ENCODE data around the gene ATP2C2.

ATP2C2 gene

GRCh38 chr16:84451781-84452180 is 83.4 kb downstream of the ATP2C2 start:
- DNase-seq (ENCODE audit: low read depth) = no peak

- DNase-seq (ENCODE audit: low read depth) = no peak
Measured at GRCh38 chr16:84453061-84453752, 84.9 kb downstream of the ATP2C2 start.

DNA sequence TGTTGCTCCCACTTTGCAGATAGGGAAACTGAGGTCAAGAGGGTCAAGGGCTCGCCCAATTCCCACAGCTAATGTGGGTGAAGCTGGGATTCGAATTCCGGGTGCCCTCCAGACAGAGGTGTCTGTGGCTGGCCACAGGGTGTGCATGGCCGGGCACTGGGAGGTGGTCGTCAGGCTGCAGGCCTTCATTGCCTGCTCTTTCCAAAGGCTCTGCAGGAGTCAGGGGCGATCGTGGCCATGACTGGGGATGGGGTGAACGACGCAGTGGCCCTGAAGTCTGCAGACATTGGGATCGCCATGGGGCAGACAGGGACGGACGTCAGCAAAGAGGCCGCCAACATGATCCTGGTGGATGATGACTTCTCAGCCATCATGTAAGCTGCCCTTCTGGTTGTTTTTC is 86.3 kb downstream of the ATP2C2 start:
- no peak for DNase-seq (ENCODE audit: low read depth)

GRCh38 chr16:84455031-84455430 is 86.7 kb downstream of the ATP2C2 start:
- DNase-seq (ENCODE audit: low read depth) = no peak

DNA sequence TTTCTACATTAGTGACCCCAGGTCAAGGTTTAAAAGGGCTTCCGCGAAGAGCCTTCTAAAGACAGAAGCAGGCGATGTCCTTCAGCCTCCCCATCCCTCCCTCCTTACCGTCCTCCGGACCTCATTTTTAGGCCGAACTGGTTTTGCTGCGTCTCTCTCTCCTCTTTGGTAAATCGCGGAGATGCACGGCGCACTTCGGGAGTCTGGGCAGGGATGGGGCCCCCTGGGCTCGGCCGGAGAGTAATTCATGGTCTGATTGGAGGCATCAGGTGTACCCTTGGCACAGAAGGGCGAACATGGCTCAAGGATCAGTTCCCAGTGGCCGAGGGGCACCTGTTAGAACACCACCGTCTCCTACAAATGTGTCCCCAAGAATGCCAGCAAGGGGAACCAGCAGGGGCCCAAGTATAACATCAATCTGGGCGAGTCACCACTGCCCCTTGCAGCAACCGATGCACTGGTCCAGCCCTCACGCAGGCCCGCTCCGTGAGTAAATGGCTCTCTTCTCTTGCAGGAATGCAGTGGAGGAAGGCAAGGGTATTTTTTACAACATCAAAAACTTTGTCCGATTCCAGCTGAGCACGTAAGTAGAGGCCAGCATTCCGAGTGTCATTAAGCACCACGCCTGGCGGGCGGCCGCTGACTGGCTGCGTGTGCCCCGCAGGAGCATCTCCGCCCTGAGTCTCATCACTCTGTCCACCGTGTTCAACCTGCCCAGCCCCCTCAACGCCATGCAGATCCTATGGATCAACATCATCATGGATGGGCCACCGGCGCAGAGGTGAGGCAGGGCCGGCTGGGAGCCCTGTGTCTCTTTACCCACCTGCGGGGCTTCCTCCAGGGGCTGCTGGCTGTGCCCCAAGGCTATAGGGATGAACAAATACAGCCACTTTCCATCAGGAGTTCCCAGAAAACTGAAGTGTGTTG is 90.5 kb downstream of the ATP2C2 start:
- no peak for DNase-seq (ENCODE audit: low read depth)

- no peak for DNase-seq (ENCODE audit: low read depth)
Measured at GRCh38 chr16:84459533-84459894, 91.2 kb downstream of the ATP2C2 start.

DNA sequence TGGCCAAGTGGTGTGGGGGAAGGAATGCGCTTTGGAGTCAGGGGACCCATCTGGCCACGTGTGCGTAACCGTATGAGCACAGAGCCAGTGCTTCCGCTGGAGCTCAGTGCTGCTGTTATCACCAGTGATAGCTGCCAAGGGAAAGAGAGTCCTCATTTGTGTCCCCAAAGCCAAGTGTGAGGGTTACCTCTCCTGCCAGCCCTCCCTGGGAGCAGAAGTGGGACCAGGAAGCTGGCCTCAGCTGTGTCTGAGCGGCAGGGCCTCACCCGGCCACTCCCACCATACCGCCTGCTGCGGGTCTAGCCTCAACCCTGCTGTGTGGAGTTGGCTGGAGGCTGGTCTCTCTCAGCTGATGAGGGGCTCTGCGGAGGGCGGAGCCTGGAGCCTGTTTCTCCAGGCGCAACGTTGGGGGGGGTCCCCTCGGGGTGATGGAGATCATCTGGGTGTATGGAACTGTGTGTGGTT is 91.6 kb downstream of the ATP2C2 start:
- DNase-seq (ENCODE audit: low read depth) = no peak

GRCh38 chr16:84460406-84461028 is 92.2 kb downstream of the ATP2C2 start:
- no peak for DNase-seq (ENCODE audit: low read depth)

- no peak for DNase-seq (ENCODE audit: low read depth)
Measured at GRCh38 chr16:84461029-84461412, 92.7 kb downstream of the ATP2C2 start.

DNA sequence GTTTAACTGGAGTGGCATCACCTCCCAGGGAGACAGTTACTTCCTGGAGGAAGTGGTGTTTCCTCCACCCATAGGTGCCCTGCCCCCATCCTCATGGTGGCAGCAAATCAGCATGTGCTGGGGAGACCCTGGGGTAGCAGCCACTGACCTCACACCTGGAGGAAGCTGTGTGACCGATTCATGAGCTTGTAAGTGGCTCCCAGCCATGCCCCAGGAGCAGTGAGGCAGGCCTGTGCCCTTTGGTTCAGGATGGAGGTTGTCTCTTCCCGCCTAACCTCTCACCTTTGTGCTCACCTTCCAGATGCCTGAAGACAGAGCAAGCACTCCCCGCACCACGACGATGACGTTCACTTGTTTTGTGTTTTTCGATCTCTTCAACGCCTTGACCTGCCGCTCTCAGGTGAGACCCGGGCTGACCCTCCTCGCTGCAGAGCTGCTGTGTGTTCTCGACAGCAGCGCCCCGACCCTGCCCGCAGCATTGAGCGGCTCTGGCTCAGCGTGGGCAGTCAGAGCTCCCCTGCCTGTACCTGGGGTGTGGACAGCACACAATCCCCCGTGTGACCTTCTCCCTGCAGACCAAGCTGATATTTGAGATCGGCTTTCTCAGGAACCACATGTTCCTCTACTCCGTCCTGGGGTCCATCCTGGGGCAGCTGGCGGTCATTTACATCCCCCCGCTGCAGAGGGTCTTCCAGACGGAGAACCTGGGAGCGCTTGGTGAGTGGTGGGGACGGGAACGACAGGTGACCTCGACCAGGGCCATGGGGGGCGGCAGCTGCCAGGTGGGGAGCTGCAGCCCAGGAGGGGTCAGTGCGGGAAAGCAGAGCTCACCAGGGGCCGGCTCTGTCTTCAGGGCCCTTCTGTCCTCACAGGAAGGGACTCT is 93.3 kb downstream of the ATP2C2 start:
- DNase-seq (ENCODE audit: low read depth) = no peak

DNA sequence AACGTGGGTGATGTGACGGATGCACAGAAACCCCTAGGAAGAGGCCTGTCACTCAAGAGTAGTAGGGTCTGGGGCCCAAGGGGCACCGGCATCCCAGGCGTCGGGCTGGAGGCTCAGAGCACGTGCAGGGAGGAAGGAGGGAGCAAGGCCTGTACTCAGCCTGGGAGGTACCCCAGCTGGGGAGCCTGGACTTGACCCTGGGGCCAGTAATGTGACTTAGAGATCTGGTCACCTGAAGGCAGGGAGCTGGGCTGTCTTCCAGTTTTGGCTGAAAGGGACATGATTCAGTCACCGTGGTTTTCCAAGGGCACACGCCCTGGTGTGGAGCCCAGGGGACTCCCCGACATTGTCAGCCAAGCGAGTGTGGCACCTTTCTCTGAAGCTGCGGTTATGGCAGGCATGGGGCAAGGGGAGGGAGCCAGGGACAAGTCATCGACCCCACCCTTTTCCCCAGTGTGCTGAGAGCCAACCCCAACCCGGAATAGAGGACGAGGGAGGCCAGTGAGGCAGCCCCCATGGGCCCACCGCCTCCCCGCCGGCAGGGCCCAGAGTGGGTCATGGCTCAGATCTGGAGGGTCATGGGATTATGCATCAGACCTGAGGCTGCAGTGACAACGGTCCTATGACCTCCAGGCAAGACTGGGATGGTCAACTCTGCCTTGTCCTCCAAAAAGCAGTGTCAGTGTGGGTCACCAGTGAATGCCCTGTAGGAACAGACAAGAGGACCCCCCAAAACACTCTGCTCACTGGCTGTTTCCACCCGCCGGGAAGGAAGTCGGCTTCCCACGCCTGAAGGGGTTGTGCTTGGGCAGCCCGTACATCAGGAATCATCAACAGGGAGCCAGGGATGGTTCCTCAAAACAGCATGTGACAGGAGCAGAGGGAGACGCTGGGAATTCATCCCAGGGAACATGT is 94.2 kb downstream of the ATP2C2 start:
- DNase-seq (ENCODE audit: low read depth) = no peak

DNA sequence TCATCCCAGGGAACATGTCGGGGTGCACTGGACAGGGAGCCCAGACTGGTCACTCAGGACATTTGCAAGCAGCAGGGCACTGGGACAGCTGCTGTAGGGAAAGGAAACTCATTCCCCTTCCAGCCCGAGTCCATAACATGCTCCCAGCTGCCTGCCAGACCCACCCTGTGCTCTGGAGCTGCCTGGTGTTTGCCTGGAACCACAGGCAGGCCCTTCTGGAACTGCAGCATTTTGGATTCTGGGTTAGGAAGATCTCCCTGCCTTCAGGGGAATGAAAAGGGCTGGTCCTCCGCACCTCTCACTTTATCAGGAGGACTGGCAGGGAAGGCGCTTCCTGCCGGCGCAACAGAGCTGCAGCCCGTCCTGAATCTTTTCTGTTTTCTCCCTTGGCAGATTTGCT is 94.9 kb downstream of the ATP2C2 start:
- no peak for DNase-seq (ENCODE audit: low read depth)

- DNase-seq (ENCODE audit: low read depth) = no peak
Measured at GRCh38 chr16:84464116-84464515, 95.8 kb downstream of the ATP2C2 start.

DNA sequence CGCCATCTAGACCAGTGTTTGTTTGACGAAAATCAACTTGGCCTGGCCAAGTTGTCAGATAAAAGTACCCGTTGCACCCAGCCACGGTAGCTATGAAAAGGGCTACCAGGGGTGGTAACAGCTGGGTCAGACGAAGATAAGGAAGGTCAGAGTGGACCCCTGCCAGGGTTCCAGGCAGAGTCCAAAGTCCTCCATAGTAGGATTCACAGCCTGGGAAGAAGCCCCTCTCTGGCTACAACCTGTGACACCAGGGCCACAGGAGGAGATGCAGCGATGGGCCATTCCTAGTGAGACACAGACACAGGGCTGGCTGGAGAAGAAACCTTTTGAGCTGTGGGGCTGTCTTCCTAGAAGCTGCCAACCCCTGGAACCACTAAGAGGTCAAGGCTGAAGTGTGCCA is 96.8 kb downstream of the ATP2C2 start:
- no peak for DNase-seq (ENCODE audit: low read depth)

- no peak for DNase-seq (ENCODE audit: low read depth)
Measured at GRCh38 chr16:84466692-84467091, 98.4 kb downstream of the ATP2C2 start.

DNA sequence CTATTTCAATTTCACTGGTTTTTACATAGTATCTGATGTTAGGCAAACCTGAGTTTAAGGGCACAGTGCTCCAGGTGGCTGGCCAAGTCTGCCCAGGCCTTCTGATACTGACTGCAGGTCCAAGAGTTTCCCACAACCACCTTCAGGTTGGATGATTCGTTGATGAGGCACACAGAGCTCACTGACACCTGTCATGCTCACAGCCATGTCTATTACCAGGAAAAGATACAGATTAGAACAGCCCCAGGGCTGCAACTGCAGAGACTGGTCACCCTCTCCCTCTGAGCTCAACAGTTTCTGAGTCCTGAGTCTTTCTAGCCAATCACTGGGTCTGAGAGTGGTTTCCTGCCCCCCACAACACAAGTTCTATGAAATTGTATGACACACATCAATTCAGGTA is 98.9 kb downstream of the ATP2C2 start:
- no peak for DNase-seq (ENCODE audit: low read depth)

DNA sequence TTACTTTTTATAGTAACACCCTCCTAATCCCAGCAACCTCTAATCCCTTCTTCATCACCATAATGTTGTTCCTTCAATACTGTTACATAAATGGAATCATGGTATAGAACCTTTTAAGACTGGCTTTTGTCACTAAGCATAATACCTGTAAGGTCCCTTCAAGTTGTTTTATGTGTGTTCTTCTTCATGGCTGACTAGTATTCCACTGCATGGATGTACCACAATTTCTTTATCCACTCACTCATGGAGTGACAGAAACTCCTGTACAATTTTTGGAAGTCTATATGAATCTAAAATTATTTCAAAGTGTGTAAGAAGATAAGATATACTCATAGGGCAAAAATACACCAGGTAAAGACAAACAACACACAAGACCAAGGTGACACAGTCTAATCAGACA is 99.4 kb downstream of the ATP2C2 start:
- DNase-seq (ENCODE audit: low read depth) = no peak

DNA sequence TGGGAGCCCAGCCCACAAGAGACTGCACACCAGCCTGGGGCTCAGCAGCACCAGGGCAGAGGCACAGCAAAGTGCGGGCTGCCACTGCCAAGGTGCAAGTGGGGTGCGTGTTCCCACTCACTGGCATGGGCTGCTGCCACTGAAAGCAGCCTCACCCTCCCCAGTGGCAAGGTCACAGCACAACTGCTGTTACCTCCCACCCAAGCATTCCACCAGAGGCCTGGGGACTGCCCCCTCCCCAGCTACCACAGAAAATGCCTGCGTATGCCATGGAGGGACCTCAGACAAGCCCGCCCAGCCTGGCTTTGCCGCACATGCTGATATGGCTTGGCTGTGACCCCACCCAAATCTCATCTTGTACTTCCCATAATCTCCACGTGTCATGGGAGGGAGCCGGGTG is 103.0 kb downstream of the ATP2C2 start:
- DNase-seq (ENCODE audit: low read depth) = no peak

DNA sequence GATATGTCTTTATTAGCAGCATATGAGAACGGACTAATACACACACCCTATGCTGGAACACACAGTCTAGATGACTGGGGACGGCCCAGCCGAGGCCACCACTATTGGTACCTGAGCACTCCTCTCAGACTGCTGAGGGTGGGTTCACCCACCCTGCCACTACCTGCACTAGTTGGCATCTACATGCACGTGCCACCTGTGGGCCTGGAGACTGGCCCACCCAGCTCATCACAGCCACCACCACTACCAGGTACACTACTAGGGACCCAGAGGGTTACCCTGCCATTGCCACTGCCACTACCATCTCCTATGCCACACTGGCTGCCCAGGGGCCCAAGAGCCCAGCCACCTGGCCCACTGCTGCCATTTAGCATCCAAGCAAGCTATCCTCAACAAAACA is 103.6 kb downstream of the ATP2C2 start:
- DNase-seq (ENCODE audit: low read depth) = no peak

DNA sequence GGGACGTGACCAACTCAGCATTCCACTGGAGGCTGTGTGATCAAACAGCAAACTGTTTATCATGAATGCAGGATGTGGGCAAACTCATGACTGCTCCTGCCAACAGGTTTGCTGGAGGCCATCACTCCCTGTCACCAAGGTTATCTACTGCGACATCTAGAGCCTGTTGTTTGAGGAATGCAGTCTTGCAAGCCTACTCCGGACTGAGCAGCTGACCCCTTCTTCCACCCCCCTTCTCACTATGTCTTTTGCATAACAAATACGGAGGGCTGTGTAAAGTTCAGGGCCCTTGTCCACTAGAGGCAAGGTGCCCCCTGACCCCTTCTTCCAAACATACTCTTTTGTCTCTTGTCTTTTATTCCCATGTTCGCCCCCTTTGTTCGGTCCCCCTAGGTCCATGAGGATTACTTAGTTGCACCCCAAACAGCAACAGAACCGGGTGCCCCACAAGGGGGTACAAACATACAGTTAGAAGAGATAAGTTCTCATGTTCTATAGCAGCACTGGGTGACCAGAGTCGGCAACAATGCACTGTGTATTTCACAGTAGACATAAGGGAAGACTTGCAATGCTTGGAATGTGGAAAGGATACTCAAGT is 107.4 kb downstream of the ATP2C2 start:
- no peak for DNase-seq (ENCODE audit: low read depth)

GRCh38 chr16:84476401-84476800 is 108.1 kb downstream of the ATP2C2 start:
- no peak for DNase-seq (ENCODE audit: low read depth)

All from stimulated activated CD8-positive, alpha-beta memory T cell treated with anti-CD3 and anti-CD28 coated beads, Interleukin-15, amount 100 ng/mL, for 24 hours (primary cell).